Occipital lobe (tissue), 2 donors: ENCODE data around the gene ZNF618. TPM values are rescaled to one million over a fixed set of nuclear protein-coding genes. Genes with fewer than 3 reads are reported as not detected.

Source experiments
- DNase-seq: peaks from one replicate; lab custom pipeline; 2025; lab: John Stamatoyannopoulos, UW
- total RNA-seq: library from RNA; depleted of rRNA; stranded (reverse); fragments of >200 nt; gene quantifications from one replicate; pipeline ENCODE4 v1.2.3, GENCODE V29; 2014

ZNF618 gene
- total RNA-seq, 1 donor from 2014 or later, result 5.8 TPM

GRCh38 chr9:113910036-113910639, 34.0 kb downstream of the ZNF618 start:
- no peak for DNase-seq

- no peak for DNase-seq
These were observed 35.9 kb downstream of the ZNF618 start for GRCh38 chr9:113911850-113912557.

GRCh38 chr9:113912816-113913215, 36.7 kb downstream of the ZNF618 start:
- DNase-seq, result no peak

GRCh38 chr9:113913426-113914195, 37.5 kb downstream of the ZNF618 start:
- no peak for DNase-seq

- no peak for DNase-seq
These were observed 38.4 kb downstream of the ZNF618 start for GRCh38 chr9:113914517-113914916.

- DNase-seq, result no peak
These were observed 39.8 kb downstream of the ZNF618 start for GRCh38 chr9:113915817-113916434.

- DNase-seq, result no peak
These were observed 40.8 kb downstream of the ZNF618 start for GRCh38 chr9:113916931-113917330.

GRCh38 chr9:113918697-113919350, 42.7 kb downstream of the ZNF618 start:
- DNase-seq, result no peak

- DNase-seq, result no peak
These were observed 43.3 kb downstream of the ZNF618 start for GRCh38 chr9:113919382-113919781.

GRCh38 chr9:113919871-113920270, 43.8 kb downstream of the ZNF618 start:
- DNase-seq, result no peak

- no peak for DNase-seq
These were observed 44.8 kb downstream of the ZNF618 start for GRCh38 chr9:113920872-113921271.

- no peak for DNase-seq
These were observed 45.4 kb downstream of the ZNF618 start for GRCh38 chr9:113921396-113921925.

- DNase-seq, result no peak
These were observed 46.1 kb downstream of the ZNF618 start for GRCh38 chr9:113922160-113922559.

GRCh38 chr9:113926211-113926610, 50.1 kb downstream of the ZNF618 start:
- no peak for DNase-seq

- DNase-seq, result no peak
These were observed 51.2 kb downstream of the ZNF618 start for GRCh38 chr9:113927277-113927676.

GRCh38 chr9:113928269-113928668, 52.2 kb downstream of the ZNF618 start:
- DNase-seq, result no peak

- DNase-seq, result no peak
These were observed 53.7 kb downstream of the ZNF618 start for GRCh38 chr9:113929634-113930389.

GRCh38 chr9:113930390-113930783, 54.3 kb downstream of the ZNF618 start:
- DNase-seq, result no peak

GRCh38 chr9:113931140-113931539, 55.0 kb downstream of the ZNF618 start:
- no peak for DNase-seq

- no peak for DNase-seq
These were observed 55.7 kb downstream of the ZNF618 start for GRCh38 chr9:113931777-113932176.
